Embryonic facial prominence (tissue), 1 donor: ENCODE data around the gene ERICH6.

Experiments used
- DNase-seq: peaks from one replicate; pipeline ENCODE4 v3.0.0-alpha.2; 2016; ENCODE audit errors: extremely low spot score

ERICH6 gene

DNA sequence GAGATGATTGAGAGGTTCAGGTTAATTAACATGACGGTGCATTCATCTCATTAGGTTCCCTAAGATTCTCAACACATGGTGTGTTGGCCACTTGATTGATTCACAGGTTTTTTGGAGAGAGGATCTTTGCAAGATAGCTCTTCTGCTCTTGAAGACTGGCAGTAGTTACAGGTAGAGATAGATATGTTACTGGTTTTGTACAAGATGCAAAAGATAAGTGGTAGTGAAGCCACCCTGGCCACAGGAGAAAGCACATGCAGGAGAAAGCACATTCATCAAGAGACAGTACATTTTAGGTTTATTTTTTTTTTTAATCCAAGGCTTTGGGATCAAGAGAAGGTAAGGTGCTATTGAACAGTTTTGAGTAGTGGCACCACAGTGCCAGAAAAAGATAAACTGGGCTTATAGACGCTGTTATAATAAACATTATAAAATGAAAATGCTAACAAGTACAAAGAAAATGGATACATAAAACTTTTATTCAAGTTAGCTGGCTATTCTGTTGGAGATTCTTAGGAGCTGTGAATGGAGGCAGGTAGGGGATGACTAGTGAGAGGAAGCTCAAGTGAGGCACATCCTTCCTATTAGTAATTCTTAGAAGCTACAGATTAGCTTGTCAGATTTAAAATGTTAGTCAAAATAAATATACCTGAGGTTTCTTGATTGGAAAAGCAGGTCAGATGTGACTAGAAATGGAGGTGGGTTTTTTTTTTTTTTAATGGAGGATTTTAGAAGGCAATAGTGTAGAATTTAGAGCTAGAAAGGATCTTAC, 89.8 kb downstream of the ERICH6 start:
- DNase-seq: no peak

DNA sequence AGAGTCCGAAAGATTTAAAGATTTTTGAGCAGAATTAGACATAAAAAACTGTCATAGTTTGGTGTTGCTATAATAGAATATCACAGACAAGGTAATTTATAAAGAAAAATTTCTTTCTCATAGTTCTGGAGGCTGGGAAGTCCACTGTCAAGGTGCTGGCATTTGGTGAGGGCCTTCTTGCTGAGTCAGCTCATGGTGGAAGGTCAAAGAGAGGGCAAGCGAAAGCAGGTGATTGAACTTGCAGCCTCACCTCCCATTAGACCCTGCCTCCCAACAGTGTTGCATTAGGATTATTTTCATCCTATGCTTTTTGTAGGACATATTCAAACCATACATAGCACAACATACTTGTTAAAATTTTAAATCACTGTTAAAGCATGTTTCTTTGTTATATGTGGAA, 90.7 kb downstream of the ERICH6 start:
- DNase-seq: no peak

DNA sequence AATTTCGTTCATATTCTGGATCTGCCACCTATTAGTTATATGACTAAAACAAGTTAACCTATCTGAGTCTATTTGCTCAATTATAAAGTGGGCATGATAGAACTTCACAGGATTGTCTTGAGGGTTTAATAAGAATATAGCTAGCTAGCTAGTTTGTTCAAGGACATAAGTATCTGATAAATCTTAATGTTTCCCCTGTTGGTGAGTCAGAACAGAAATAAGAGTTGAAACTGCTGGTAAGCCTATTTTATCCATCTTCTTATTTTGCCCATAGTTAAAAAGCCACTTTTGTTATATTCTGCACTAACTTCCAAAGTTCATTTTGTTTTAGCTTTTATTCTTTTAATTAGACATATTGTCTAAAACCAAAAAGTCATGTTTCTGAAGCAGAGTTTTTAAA, 91.2 kb downstream of the ERICH6 start:
- no peak for DNase-seq

DNA sequence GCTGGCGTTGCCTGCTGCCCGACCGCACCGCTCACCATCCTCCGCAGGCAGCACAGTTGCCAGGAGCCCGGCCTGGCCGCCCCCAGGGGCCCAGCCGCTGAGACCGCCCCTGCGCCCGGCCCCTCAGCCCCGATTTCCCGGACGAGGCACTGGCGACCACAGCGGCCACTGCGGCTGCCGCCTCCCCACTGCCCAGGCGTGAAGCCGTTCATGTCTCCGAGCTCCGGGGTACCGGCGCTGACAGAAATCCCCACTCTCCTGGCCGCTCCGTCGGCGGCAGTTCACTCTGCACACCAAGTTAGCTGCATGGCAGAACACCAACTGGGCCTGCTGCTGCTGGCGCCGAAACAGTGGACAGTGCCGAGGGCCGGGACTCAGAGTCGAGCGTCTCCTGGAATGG, 92.1 kb downstream of the ERICH6 start:
- no peak for DNase-seq

DNA sequence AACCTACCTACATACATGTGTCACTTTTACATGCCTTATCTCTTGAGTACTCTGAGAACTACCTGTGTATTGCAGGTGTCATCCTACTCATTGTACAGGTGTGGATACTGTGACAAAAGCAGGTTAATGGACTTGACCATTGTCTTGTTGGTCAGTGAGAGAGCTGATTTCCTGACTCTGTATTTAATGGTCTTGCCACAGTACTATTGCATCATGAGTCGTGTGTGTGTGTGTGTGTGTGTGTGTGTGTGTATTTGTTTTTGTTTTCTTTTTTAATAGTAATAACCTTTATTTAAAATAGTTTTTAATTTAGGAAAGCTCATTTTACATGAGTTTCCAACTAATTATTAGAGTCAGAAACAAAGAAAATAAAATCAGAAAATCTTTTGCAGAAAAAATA, 92.9 kb downstream of the ERICH6 start:
- DNase-seq: no peak

DNA sequence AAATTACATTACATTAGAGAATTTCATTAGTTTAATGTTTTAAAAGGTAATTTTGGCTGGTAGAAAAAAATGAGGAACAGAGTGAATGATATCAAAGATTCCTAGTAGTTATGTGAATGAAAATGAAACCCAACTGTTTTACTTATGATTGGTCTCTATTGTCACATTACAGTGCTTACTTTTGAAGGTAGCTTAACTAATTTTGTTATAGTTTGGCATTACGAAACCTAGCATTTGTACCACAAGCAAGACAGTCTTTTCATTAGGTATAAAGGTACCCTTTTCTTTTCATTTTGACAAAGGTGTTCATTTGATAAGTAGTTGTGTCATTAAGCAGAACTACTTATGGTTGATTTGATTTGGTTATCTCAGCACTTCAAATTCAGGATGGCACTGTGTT, 93.7 kb downstream of the ERICH6 start:
- no peak for DNase-seq
